Non-pigmented ciliary epithelial cell (primary cell): ENCODE measurements around the gene TTLL10.
"Not testable (repeated sequence)": the region's sequence is repeated elsewhere in the genome, so short reads cannot be mapped to it uniquely, and the experiment has no call there.

Source experiments
- DNase-seq: peaks from one replicate; pipeline ENCODE4 v3.0.0-alpha.2; 2010; ENCODE audit warnings: low read depth

The TTLL10 gene

GRCh38 chr1:1173061-1173792, 453 bp upstream of the TTLL10 start:
- DNase-seq, result no peak

DNA sequence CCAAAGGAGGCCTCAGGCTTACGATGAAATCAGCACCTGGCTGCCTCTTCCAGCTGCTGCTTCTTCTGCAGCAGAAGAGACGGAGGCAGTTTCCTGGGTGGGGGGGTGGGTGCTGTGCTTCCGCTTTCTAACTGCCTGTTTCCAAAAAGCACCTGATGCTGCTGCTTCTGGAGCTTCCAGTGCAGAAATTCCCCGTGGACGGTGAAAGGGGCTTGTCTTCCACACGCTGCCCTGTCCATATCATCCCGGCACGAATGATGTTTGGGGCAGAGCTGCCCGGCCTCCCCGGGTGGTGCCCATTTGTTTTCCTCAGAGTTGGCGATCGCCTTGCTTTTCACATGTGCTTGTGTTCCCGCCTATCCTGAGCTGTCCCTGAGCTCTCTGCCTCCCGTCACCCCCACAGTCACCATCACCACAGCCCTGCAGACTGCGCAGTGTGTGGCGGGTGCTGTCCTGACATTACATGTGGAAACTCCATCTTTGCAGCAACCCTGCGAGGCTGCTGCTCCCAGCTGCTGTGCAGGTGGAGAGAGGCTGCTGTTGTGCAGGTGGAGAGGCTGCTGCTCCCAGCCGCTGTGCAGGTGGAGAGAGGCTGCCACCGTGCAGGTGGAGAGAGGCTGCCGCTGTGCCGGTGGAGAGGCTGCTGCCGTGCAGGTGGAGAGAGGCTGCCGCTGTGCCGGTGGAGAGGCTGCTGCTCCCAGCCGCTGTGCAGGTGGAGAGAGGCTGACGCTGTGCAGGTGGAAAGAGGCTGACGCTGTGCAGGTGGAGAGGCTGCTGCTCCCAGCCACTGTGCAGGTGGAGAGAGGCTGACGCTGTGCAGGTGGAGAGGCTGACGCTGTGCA, 1.8 kb downstream of the TTLL10 start:
- no peak for DNase-seq

GRCh38 chr1:1176063-1176761, 2.5 kb downstream of the TTLL10 start:
- DNase-seq, result not testable (repeated sequence)

DNA sequence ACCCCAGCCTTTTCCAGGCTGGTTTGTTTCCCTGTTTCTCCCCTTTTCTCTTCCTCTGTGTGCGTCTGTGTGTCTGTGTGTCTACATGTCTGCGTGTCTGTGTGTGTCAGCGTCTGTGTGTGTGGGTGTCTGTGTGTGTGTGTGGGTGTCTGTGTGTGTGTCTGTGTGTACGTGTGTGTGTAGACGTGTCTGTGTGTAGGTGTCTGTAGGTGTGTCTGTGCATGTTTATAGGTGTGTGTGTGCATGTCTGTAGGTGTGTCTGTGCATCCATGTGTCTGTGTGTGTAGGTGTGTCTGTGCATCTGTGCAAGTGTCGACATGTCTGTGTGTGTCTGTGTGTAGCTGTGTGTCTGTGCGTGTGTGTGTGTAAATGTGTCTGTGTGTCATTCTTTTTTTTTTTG, 3.3 kb downstream of the TTLL10 start:
- DNase-seq, result no peak

- no peak for DNase-seq
Measured at GRCh38 chr1:1177452-1178206, 3.9 kb downstream of the TTLL10 start.

GRCh38 chr1:1178794-1179331, 5.2 kb downstream of the TTLL10 start:
- DNase-seq, result no peak

DNA sequence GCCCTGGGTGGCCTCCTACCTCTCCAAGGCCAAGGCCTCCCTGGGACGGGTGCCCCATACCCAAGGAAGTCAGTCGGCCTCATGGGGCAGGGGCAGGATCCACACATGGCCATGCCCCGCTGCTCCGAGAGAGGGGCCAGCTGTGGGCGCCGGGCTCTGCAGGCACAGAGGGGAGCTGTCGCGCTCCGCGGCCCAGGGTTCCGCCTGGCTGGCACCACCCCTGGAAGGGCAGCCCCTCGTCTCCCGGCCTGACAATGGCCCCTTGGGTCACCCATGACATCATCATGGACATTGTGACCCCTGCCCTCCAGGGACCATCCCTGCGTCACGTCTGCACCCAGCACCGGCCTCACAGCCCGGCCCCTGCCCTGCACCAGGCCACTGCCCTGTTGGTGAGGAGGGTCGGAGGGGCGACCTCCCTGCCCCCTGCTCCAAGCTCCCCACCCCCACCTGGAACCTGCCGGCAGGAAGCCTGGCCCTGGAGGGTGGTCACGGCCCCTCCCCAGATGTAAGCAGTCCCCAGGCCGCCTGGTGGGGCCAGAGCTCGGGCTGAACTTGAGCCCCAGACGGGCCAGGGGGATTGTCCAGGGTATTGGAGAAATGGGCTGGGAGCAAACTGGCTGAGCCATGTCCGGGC, 5.8 kb downstream of the TTLL10 start:
- no peak for DNase-seq

- no peak for DNase-seq
Measured at GRCh38 chr1:1179983-1180861, 6.5 kb downstream of the TTLL10 start.

- no peak for DNase-seq
Measured at GRCh38 chr1:1181129-1181937, 7.7 kb downstream of the TTLL10 start.

DNA sequence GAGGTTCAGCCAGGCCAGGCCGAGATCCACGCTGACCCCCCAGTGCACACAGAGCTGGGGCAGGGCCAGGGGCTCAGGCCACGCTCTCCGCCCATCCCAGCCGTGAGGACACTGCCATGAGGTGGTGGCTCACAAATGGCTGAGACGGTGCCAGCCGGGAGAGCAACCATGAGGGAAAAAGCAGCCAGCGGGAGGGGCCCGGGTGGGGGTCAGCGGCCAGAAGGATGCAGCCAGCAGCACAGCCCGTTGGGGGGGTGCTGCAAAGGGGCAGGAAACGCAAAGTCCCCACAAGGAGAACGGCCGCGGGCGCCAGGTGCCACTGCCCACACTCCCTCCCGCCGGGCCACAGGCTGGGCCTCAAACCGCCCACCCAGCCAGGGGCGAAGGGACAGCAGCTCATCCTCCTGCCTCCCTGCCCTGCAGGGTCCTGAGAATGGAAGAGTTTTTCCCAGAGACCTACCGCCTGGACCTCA, 8.3 kb downstream of the TTLL10 start:
- DNase-seq, result no peak

- no peak for DNase-seq
Measured at GRCh38 chr1:1182491-1183220, 9.0 kb downstream of the TTLL10 start.

GRCh38 chr1:1183221-1183747, 9.6 kb downstream of the TTLL10 start:
- DNase-seq, result no peak

- DNase-seq, result no peak
Measured at GRCh38 chr1:1183833-1184775, 10.4 kb downstream of the TTLL10 start.

- no peak for DNase-seq
Measured at GRCh38 chr1:1185101-1185765, 11.6 kb downstream of the TTLL10 start.

GRCh38 chr1:1187938-1188337, 14.3 kb downstream of the TTLL10 start:
- no peak for DNase-seq

DNA sequence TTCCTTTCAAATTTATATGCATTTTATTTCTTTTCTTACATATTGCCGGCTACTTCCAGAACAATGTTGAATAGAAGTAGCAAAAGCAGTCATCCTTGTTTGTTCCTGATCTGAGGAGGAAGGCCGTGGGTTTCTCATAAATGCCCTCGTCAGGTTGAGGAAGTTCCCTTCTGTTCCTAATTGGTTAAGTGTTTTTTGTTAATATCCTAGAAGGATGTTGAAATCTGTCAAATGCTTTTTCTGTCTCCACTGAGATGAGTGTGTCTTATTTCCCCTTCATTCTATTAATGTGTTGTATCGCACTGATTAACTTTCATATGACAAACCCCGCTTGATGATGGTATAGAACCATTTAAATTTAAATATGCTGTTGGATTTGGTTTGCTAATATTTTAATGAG, 15.4 kb downstream of the TTLL10 start:
- no peak for DNase-seq

DNA sequence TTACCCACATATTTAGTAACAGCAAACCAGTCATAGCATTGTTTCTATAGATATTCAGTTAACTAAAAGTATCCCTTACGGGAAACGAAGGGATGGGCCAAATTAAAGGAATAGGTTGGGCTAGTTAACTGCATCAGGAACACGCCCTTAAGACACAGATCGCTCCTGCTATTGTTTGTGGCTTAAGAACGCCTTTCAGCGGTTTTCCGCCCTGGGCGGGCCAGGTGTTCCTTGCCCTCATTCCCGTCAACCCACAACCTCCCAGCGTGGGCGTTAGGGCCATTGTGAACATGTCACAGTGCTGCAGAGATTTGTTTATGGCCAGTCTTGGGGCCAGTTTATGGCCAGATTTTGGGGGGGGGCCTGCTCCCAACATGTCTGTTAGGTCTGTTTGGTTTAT, 18.1 kb downstream of the TTLL10 start:
- no peak for DNase-seq
